Stomach (tissue), 9 donors: ENCODE measurements around the gene AMIGO1. TPM values are rescaled to one million over a fixed set of nuclear protein-coding genes. Genes with fewer than 3 reads are reported as not detected.

ENCODE experiments used
- DNase-seq, 2 donors: peaks; one replicate each; pipeline versions ENCODE4 v3.0.0 to v3.0.0-alpha.2; 2013 to 2019
- H3K27ac ChIP-seq, 5 donors: fragments of 200-600 bp in 4 of 5; sonication (generic) in 4 of 5; one replicate each; pipeline ENCODE4 v1.5.1; 2013 to 2019; ENCODE audit warnings: mild to moderate bottlenecking in 1 of 5, moderate library complexity in 1 of 5
- H3K27me3 ChIP-seq, 3 donors: fragments of 200-600 bp; sonication (generic); one replicate each; pipeline ENCODE4 v1.5.1; 2017 to 2019; ENCODE audit warnings: mixed run types in 1 of 3
- H3K36me3 ChIP-seq, 4 donors: fragments of 200-600 bp; sonication (generic); 1 replicate in 3 of 4; 2 replicates in 1 of 4; pipeline ENCODE4 v1.5.1; 2016 to 2019
- H3K4me1 ChIP-seq, 4 donors: fragments of 200-600 bp; sonication (generic); one replicate each; pipeline ENCODE4 v1.5.1; 2016 to 2019
- H3K4me3 ChIP-seq, 4 donors: fragments of 200-600 bp; sonication (generic) in 3 of 4; one replicate each; pipeline ENCODE4 v1.5.1; 2016 to 2019; ENCODE audit warnings: mild to moderate bottlenecking in 1 of 4
- H3K9me3 ChIP-seq, 4 donors: fragments of 200-600 bp; sonication (generic); one replicate each; pipeline ENCODE4 v1.5.1; 2016 to 2019
- EP300 ChIP-seq: sonication (generic); formaldehyde crosslinking; IDR thresholded peaks from one replicate; pipeline ENCODE4 v1.6.1; 2017; ENCODE audit warnings: antibody characterized with exemption
- POLR2A ChIP-seq, 4 donors: fragments of 450-650 bp; IDR thresholded peaks; one replicate each; pipeline ENCODE4 v1.6.1; 2016; ENCODE audit warnings: antibody characterized with exemption in 4 of 4, control low read depth in 2 of 4, mild to moderate bottlenecking in 1 of 4, moderate library complexity in 1 of 4
- POLR2AphosphoS5 ChIP-seq, 3 donors: sonication (generic); formaldehyde crosslinking; IDR thresholded peaks; one replicate each; pipeline ENCODE4 v1.6.1; 2016; ENCODE audit warnings: antibody characterized with exemption in 3 of 3
- WGBS, 5 donors: extraction: QIAGEN DNeasy Blood & Tissue Kit in 3 of 5; methylation state at CpG; one replicate each; pipeline versions ENCODE4 v1.1.5 to v1.1.7; 2013 to 2018; 5-methylcytosine and 5-hydroxymethylcytosine counted together
- intact Hi-C: fragments of 100-400 bp; cut with DNase I; formaldehyde crosslinking; loops from one replicate; pipeline ENCODE4 v1.15.1; 2023; ENCODE audit warnings: low total_unique reads
- polyA plus RNA-seq, 3 donors: library from polyadenylated mRNA; stranded (reverse); fragments of 200-250 nt; gene quantifications; one replicate each; pipeline ENCODE4 v1.2.3, GENCODE V29; 2013
- total RNA-seq, 5 donors: library from RNA; depleted of rRNA; stranded (reverse); fragments of >200 nt; gene quantifications; one replicate each; pipeline versions ENCODE4 v1.1.0 to v1.2.3, GENCODE V29; 2014 to 2016
- TF ChIP-seq, protein P1 (sequence below), 7 experiments: fragments of 450-650 bp in 4 of 7; fragments of 200-600 bp in 3 of 7; sonication (generic) in 3 of 7; IDR thresholded peaks; one replicate each; pipeline ENCODE4 v1.5.1; 2016 to 2019; ENCODE audit warnings: antibody characterized with exemption in 7 of 7, control low read depth in 2 of 7, mild to moderate bottlenecking in 1 of 7
- donor health status: healthy with polysubstance abuse.
- donor health status: Bipolar disorder and iron deficiency.
- donor health status: healthy.

The AMIGO1 gene
- total and polyA plus RNA-seq, 8 donors = 1.3 to 25.7 (median 2.2) TPM

DNA sequence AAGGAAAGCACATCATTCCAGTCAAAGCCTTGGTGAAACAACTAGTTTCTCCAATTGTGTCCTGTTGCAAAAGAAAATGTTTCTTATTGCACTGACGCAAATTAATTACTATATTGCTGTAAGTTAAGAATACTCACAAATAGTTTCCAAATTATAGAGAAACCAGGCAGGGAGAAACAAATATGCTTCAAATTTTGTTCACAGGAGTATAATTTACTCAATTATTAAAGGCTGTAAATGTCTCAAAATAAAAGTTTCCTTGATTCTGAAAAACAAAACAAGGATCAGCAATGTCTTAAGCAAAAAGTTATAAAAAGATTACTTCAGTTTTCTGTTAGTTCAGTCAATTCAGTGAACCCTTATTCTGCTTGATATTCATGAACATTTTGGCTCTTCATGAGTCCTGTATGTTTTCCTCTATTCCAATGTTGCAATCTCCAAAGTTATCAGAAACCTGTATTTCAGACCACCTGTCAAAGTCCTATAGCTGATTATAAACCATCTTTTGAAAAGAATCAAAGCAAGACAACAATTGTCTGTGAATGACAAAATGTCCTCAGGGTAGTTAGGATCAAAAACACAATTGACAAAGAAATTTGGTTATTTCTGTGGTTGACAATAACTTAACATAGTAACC lies 54.9 kb downstream of the AMIGO1 start:
- WGBS, 5 donors = 87 to 97% (median 95%) methylated on average over 1 of the region's 1 CpG

More for the DNA sequence above, 54.9 kb downstream of the AMIGO1 start:
- Histone ChIP-seq H3K4me3 (no peak overlapping the region), H3K27ac (no peak overlapping the region), H3K27me3 (peaks cover 0 to 13% (median 0%) of the 10 kb centered on the region in 3 donors), H3K4me1 (no peaks in the 10 kb centered on the region), H3K36me3 (no peaks in the 10 kb centered on the region), H3K9me3 (peaks cover 0 to 16% (median 13%) of the 10 kb centered on the region in 4 donors)
- TF ChIP-seq POLR2AphosphoS5 (IDR thresholded peaks at IDR 0.05) (no peak), EP300 (no peak), POLR2A (IDR thresholded peaks at IDR 0.05) (no peak)
- TF ChIP-seq, protein P1, sequence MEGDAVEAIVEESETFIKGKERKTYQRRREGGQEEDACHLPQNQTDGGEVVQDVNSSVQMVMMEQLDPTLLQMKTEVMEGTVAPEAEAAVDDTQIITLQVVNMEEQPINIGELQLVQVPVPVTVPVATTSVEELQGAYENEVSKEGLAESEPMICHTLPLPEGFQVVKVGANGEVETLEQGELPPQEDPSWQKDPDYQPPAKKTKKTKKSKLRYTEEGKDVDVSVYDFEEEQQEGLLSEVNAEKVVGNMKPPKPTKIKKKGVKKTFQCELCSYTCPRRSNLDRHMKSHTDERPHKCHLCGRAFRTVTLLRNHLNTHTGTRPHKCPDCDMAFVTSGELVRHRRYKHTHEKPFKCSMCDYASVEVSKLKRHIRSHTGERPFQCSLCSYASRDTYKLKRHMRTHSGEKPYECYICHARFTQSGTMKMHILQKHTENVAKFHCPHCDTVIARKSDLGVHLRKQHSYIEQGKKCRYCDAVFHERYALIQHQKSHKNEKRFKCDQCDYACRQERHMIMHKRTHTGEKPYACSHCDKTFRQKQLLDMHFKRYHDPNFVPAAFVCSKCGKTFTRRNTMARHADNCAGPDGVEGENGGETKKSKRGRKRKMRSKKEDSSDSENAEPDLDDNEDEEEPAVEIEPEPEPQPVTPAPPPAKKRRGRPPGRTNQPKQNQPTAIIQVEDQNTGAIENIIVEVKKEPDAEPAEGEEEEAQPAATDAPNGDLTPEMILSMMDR (IDR thresholded peaks at IDR 0.05) = no peak
- intact Hi-C loops = no loop called here
- no peak for DNase-seq

Other genes starting within 250 kb of the AMIGO1 start
- 10 to 100 TPM in 1 of 5 donors, 1 to 10 TPM in 1, under 1 TPM in 2, not detected in 1; 0.29 to 18.7 (median 1.7) TPM for gene PSRC1, start 226.6 kb downstream of the AMIGO1 start, total RNA-seq
- gene PSRC1, start 226.6 kb downstream of the AMIGO1 start, polyA plus RNA-seq = 10 to 100 TPM in 1 of 3 donors, 1 to 10 TPM in 2; 3.6 to 11.2 (median 4.1) TPM
- gene MYBPHL, start 202.7 kb downstream of the AMIGO1 start, total RNA-seq = not detected
- under 1 TPM in 1 of 3 donors, not detected in 2; 0.45 TPM for gene MYBPHL, start 202.7 kb downstream of the AMIGO1 start, polyA plus RNA-seq
- gene SORT1, start 111.8 kb downstream of the AMIGO1 start, total RNA-seq = 100 to 1,000 TPM in 1 of 5 donors, 10 to 100 TPM in 4; 35.3 to 481 (median 48.1) TPM
- 10 to 100 TPM in 2 of 3 donors, 1 to 10 TPM in 1; 4.6 to 12.6 (median 10.5) TPM for gene SORT1, start 111.8 kb downstream of the AMIGO1 start, polyA plus RNA-seq
- gene PSMA5, start 83.3 kb downstream of the AMIGO1 start, total RNA-seq = 10 to 100 TPM in 3 of 5 donors, 1 to 10 TPM in 2; 5.3 to 39.3 (median 11.3) TPM
- 10 to 100 TPM; 44.7 to 84.2 (median 50.6) TPM for gene PSMA5, start 83.3 kb downstream of the AMIGO1 start, polyA plus RNA-seq
- under 1 TPM in 2 of 5 donors, not detected in 3; 0.45 to 0.58 TPM for gene SYPL2, start 43.2 kb downstream of the AMIGO1 start, total RNA-seq
- 1 to 10 TPM in 1 of 3 donors, under 1 TPM in 2; 0.50 to 1.0 (median 0.61) TPM for gene SYPL2, start 43.2 kb downstream of the AMIGO1 start, polyA plus RNA-seq
- gene ATXN7L2, start 25.8 kb downstream of the AMIGO1 start, total RNA-seq = 1 to 10 TPM in 3 of 5 donors, under 1 TPM in 1, not detected in 1; 0.29 to 5.1 (median 2.6) TPM
- gene ATXN7L2, start 25.8 kb downstream of the AMIGO1 start, polyA plus RNA-seq = 1 to 10 TPM in 2 of 3 donors, under 1 TPM in 1; 0.76 to 6.3 (median 5.2) TPM
- gene CYB561D1, start 15.6 kb downstream of the AMIGO1 start, total RNA-seq = 1 to 10 TPM; 1.8 to 6.4 (median 2.3) TPM
- 1 to 10 TPM; 1.8 to 4.4 (median 4.1) TPM for gene CYB561D1, start 15.6 kb downstream of the AMIGO1 start, polyA plus RNA-seq
- not detected for gene GPR61, start 30.1 kb upstream of the AMIGO1 start, total RNA-seq
- under 1 TPM in 1 of 3 donors, not detected in 2; 0.12 TPM for gene GPR61, start 30.1 kb upstream of the AMIGO1 start, polyA plus RNA-seq
- 10 to 100 TPM in 1 of 5 donors, 1 to 10 TPM in 3, under 1 TPM in 1; 0.58 to 12.7 (median 3.2) TPM for gene GNAI3, start 38.9 kb upstream of the AMIGO1 start, total RNA-seq
- 1 to 10 TPM; 2.6 to 3.1 (median 2.7) TPM for gene GNAI3, start 38.9 kb upstream of the AMIGO1 start, polyA plus RNA-seq
- not detected for gene GNAT2, start 109.9 kb upstream of the AMIGO1 start, total RNA-seq
- under 1 TPM in 1 of 3 donors, not detected in 2; 0.43 TPM for gene GNAT2, start 109.9 kb upstream of the AMIGO1 start, polyA plus RNA-seq
- gene AMPD2, start 110.1 kb upstream of the AMIGO1 start, total RNA-seq = 100 to 1,000 TPM in 3 of 5 donors, 10 to 100 TPM in 2; 69.4 to 364 (median 212) TPM
- gene AMPD2, start 110.1 kb upstream of the AMIGO1 start, polyA plus RNA-seq = 10 to 100 TPM; 16.1 to 22.5 (median 18.9) TPM
- gene GSTM4, start 146.4 kb upstream of the AMIGO1 start, total RNA-seq = 10 to 100 TPM in 4 of 5 donors, 1 to 10 TPM in 1; 7.5 to 63.6 (median 22.3) TPM
- 10 to 100 TPM; 23.6 to 32.6 (median 24.7) TPM for gene GSTM4, start 146.4 kb upstream of the AMIGO1 start, polyA plus RNA-seq
- gene GSTM2, start 158.3 kb upstream of the AMIGO1 start, total RNA-seq = 100 to 1,000 TPM in 3 of 5 donors, 10 to 100 TPM in 2; 22.3 to 219 (median 126) TPM
- 100 to 1,000 TPM; 102 to 149 (median 122) TPM for gene GSTM2, start 158.3 kb upstream of the AMIGO1 start, polyA plus RNA-seq
- gene GSTM1, start 178.1 kb upstream of the AMIGO1 start, total RNA-seq = 10 to 100 TPM in 1 of 5 donors, 1 to 10 TPM in 2, not detected in 2; 2.6 to 69.4 (median 5.4) TPM
- gene GSTM1, start 178.1 kb upstream of the AMIGO1 start, polyA plus RNA-seq = 10 to 100 TPM in 2 of 3 donors, under 1 TPM in 1; 0.23 to 99.7 (median 86.4) TPM
- gene GSTM5, start 202.5 kb upstream of the AMIGO1 start, total RNA-seq = 10 to 100 TPM in 2 of 5 donors, 1 to 10 TPM in 1, not detected in 2; 1.4 to 35.6 (median 18.5) TPM
- gene GSTM5, start 202.5 kb upstream of the AMIGO1 start, polyA plus RNA-seq = 10 to 100 TPM in 2 of 3 donors, 1 to 10 TPM in 1; 3.6 to 22.0 (median 14.9) TPM
- 100 to 1,000 TPM in 2 of 5 donors, 10 to 100 TPM in 3; 32.2 to 213 (median 84.6) TPM for gene GSTM3, start 231.3 kb upstream of the AMIGO1 start, total RNA-seq
- 100 to 1,000 TPM in 2 of 3 donors, 10 to 100 TPM in 1; 83.8 to 350 (median 194) TPM for gene GSTM3, start 231.3 kb upstream of the AMIGO1 start, polyA plus RNA-seq